Osteoblast (primary cell): Measurements from ENCODE around the gene EHD1. TPM values are rescaled to one million over a fixed set of nuclear protein-coding genes. Genes with fewer than 3 reads are reported as not detected.

ENCODE experiments used
- DNase-seq: peaks from one replicate; pipeline ENCODE4 v3.0.0; 2011; ENCODE audit warnings: low spot score, mixed read lengths; ENCODE audit not compliant: insufficient read length; ENCODE audit errors: missing footprints
- H2AFZ ChIP-seq: 2 replicates; pipeline ENCODE4 v1.6.0; 2011; ENCODE audit warnings: mild to moderate bottlenecking, low read length
- H3K27ac ChIP-seq: 2 replicates; pipeline ENCODE4 v1.5.1; 2011; ENCODE audit warnings: mild to moderate bottlenecking, low read depth, low read length, moderate library complexity
- H3K27me3 ChIP-seq: 2 replicates; pipeline ENCODE4 v1.6.0; 2012; ENCODE audit warnings: mild to moderate bottlenecking, control low read depth, inconsistent platforms, low read length, moderate library complexity; ENCODE audit not compliant: insufficient read depth
- H3K36me3 ChIP-seq: 2 replicates; pipeline ENCODE4 v1.5.1; 2011; ENCODE audit warnings: mild to moderate bottlenecking, low read length, control low read depth, moderate library complexity; ENCODE audit not compliant: insufficient read depth
- H3K4me1 ChIP-seq: 2 replicates; pipeline ENCODE4 v1.5.1; 2011; ENCODE audit warnings: mild to moderate bottlenecking, low read length, control low read depth, moderate library complexity; ENCODE audit not compliant: insufficient read depth
- H3K4me2 ChIP-seq: 2 replicates; pipeline ENCODE4 v1.6.0; 2011; ENCODE audit warnings: mild to moderate bottlenecking, low read length; ENCODE audit not compliant: insufficient read depth
- H3K4me3 ChIP-seq: fragments of 200-600 bp; sonication (generic); 3 replicates; pipeline ENCODE4 v1.5.1; 2012; ENCODE audit warnings: mild to moderate bottlenecking, low read length, inconsistent platforms; ENCODE audit not compliant: insufficient read depth
- H3K79me2 ChIP-seq: 2 replicates; pipeline ENCODE4 v1.6.0; 2012; ENCODE audit warnings: mild to moderate bottlenecking, low read length, control low read depth, inconsistent platforms; ENCODE audit not compliant: insufficient read depth
- H3K9me3 ChIP-seq: 2 replicates; pipeline ENCODE4 v1.5.1; 2011; ENCODE audit warnings: low read depth, low read length, control low read depth
- H4K20me1 ChIP-seq: 2 replicates; pipeline ENCODE4 v1.6.0; 2012; ENCODE audit warnings: mild to moderate bottlenecking, low read length, control low read depth; ENCODE audit not compliant: insufficient read depth
- CTCF ChIP-seq: IDR thresholded peaks from 2 replicates; pipeline ENCODE4 v1.5.1; 2011; ENCODE audit warnings: mild to moderate bottlenecking, low read depth, low read length, moderate library complexity; ENCODE audit errors: extremely low read depth
- total RNA-seq: library from RNA; depleted of rRNA; stranded (reverse); fragments of >200 nt; gene quantifications from 2 replicates; pipeline ENCODE4 v1.2.3, GENCODE V29; 2012

The EHD1 gene
- total RNA-seq, 1 donor: 51.4 TPM

- peaks cover 22% of the 10 kb centered on the region for H3K79me2 ChIP-seq
- peak overlapping the region; percentile 75 for H3K4me3 ChIP-seq
- no peaks in the 10 kb centered on the region for H3K27me3 ChIP-seq
- H3K27ac ChIP-seq: peak overlapping the region; percentile 59
- DNase-seq: peak; percentile 95
- H3K9me3 ChIP-seq: no peaks in the 10 kb centered on the region
- no peaks in the 10 kb centered on the region for H4K20me1 ChIP-seq
- H2AFZ ChIP-seq: peak overlapping the region; percentile 20
- peak overlapping the region; percentile 99 for H3K4me2 ChIP-seq
- no peak for TF ChIP-seq CTCF
- peaks cover 21% of the 10 kb centered on the region for H3K4me1 ChIP-seq
- peaks cover 12% of the 10 kb centered on the region for H3K36me3 ChIP-seq
Observed at GRCh38 chr11:64916040-64916774, 37.8 kb upstream of the EHD1 start.

GRCh38 chr11:64915376-64915887, 37.0 kb upstream of the EHD1 start:
- H3K27me3 ChIP-seq: no peaks in the 10 kb centered on the region
- H3K36me3 ChIP-seq: peaks cover 20% of the 10 kb centered on the region
- H2AFZ ChIP-seq: no peak overlapping the region
- no peak for TF ChIP-seq CTCF
- peak overlapping the region; percentile 59 for H3K27ac ChIP-seq
- peak overlapping the region; percentile 99 for H3K4me2 ChIP-seq
- H3K79me2 ChIP-seq: peaks cover 22% of the 10 kb centered on the region
- H4K20me1 ChIP-seq: no peaks in the 10 kb centered on the region
- H3K4me1 ChIP-seq: peaks cover 21% of the 10 kb centered on the region
- H3K9me3 ChIP-seq: no peaks in the 10 kb centered on the region
- H3K4me3 ChIP-seq: peak overlapping the region; percentile 75
- DNase-seq: peak; percentile 68

- peaks cover 31% of the 10 kb centered on the region for H3K36me3 ChIP-seq
- H3K4me2 ChIP-seq: no peak overlapping the region
- peaks cover 22% of the 10 kb centered on the region for H3K79me2 ChIP-seq
- H4K20me1 ChIP-seq: no peaks in the 10 kb centered on the region
- no peaks in the 10 kb centered on the region for H3K27me3 ChIP-seq
- no peak for TF ChIP-seq CTCF
- H3K4me3 ChIP-seq: no peak overlapping the region
- no peak overlapping the region for H2AFZ ChIP-seq
- H3K4me1 ChIP-seq: peaks cover 21% of the 10 kb centered on the region
- no peaks in the 10 kb centered on the region for H3K9me3 ChIP-seq
- DNase-seq: no peak
- H3K27ac ChIP-seq: no peak overlapping the region
Observed at GRCh38 chr11:64914123-64914522, 35.7 kb upstream of the EHD1 start.

GRCh38 chr11:64913171-64913727, 34.8 kb upstream of the EHD1 start:
- no peak for TF ChIP-seq CTCF
- no peaks in the 10 kb centered on the region for H4K20me1 ChIP-seq
- peaks cover 31% of the 10 kb centered on the region for H3K36me3 ChIP-seq
- peaks cover 22% of the 10 kb centered on the region for H3K79me2 ChIP-seq
- DNase-seq: no peak
- no peak overlapping the region for H3K4me2 ChIP-seq
- H3K4me1 ChIP-seq: peaks cover 20% of the 10 kb centered on the region
- no peaks in the 10 kb centered on the region for H3K27me3 ChIP-seq
- no peak overlapping the region for H3K4me3 ChIP-seq
- H2AFZ ChIP-seq: no peak overlapping the region
- no peak overlapping the region for H3K27ac ChIP-seq
- H3K9me3 ChIP-seq: no peaks in the 10 kb centered on the region
